Activated T-cell treated with anti-CD3 and anti-CD28 coated beads, Interleukin-2, amount 50 U/mL, for 4 hours (primary cell): ENCODE measurements around the gene DGAT2. TPM values are rescaled to one million over a fixed set of nuclear protein-coding genes. Genes with fewer than 3 reads are reported as not detected.

Experiments
- ATAC-seq, 2 donors: fragments of 200-7000 bp; cut with Tn5 transposase; one replicate each; pipeline ENCODE4 v1.10.0; 2021
- DNase-seq: peaks from one replicate; pipeline ENCODE4 v3.0.0-alpha.2; 2020
- H3K27me3 Mint-ChIP-seq: one replicate; pipeline ENCODE4 v1.8.0; 2021; ENCODE audit warnings: low read depth, mixed read lengths
- H3K36me3 Mint-ChIP-seq: one replicate; pipeline ENCODE4 v1.8.0; 2022; ENCODE audit warnings: mixed read lengths; ENCODE audit not compliant: insufficient read depth
- H3K4me1 Mint-ChIP-seq: one replicate; pipeline ENCODE4 v1.8.0; 2021; ENCODE audit warnings: low read depth, mixed read lengths
- H3K4me3 Mint-ChIP-seq: one replicate; pipeline ENCODE4 v1.8.0; 2021; ENCODE audit warnings: mild to moderate bottlenecking, moderate library complexity, mixed read lengths
- H3K9me3 Mint-ChIP-seq: one replicate; pipeline ENCODE4 v1.8.0; 2021; ENCODE audit warnings: mixed read lengths
- total RNA-seq, 3 donors: library from RNA; stranded (reverse); gene quantifications; one replicate each; pipeline ENCODE4 v1.2.1, GENCODE V29; 2021

DGAT2 gene
- total RNA-seq, 3 donors from 2014 or later = 5.0 to 9.8 (median 5.8) TPM

GRCh38 chr11:75766443-75767227 lies 1.9 kb upstream of the DGAT2 start:
- Mint-ChIP-seq H3K27me3 (peaks cover 11% of the 10 kb centered on the region), H3K4me3 (no peak overlapping the region), H3K9me3 (no peaks in the 10 kb centered on the region), H3K36me3 (no peaks in the 10 kb centered on the region), H3K4me1 (peaks cover 19% of the 10 kb centered on the region)
- ATAC-seq = no peak
- DNase-seq = no peak

GRCh38 chr11:75767228-75767572 lies 1.4 kb upstream of the DGAT2 start:
- Mint-ChIP-seq H3K4me3 (no peak overlapping the region), H3K9me3 (no peaks in the 10 kb centered on the region), H3K36me3 (no peaks in the 10 kb centered on the region), H3K27me3 (peaks cover 11% of the 10 kb centered on the region), H3K4me1 (peaks cover 19% of the 10 kb centered on the region)
- no peak for ATAC-seq
- DNase-seq = no peak

DNA sequence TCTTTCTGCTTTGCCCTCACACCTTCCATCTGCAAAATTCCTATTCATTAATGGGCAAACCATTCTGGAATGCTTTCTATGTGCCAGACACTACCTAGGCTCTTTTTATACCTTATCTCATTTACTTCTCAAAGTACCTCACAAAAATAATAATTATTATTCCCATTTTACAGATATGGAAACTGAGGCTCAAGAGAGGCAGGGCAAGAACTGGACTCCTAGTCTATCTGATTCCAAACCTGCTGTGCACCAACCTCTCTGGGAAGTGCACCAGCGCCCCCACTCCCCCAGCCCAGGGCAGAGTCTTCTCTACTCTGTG lies 826 bp upstream of the DGAT2 start:
- DNase-seq = no peak
- H3K9me3 Mint-ChIP-seq = no peaks in the 10 kb centered on the region
- peaks cover 19% of the 10 kb centered on the region for H3K4me1 Mint-ChIP-seq
- H3K4me3 Mint-ChIP-seq = peak overlapping the region; percentile 74
- H3K36me3 Mint-ChIP-seq = no peaks in the 10 kb centered on the region
- H3K27me3 Mint-ChIP-seq = peaks cover 11% of the 10 kb centered on the region
- ATAC-seq = no peak

DNA sequence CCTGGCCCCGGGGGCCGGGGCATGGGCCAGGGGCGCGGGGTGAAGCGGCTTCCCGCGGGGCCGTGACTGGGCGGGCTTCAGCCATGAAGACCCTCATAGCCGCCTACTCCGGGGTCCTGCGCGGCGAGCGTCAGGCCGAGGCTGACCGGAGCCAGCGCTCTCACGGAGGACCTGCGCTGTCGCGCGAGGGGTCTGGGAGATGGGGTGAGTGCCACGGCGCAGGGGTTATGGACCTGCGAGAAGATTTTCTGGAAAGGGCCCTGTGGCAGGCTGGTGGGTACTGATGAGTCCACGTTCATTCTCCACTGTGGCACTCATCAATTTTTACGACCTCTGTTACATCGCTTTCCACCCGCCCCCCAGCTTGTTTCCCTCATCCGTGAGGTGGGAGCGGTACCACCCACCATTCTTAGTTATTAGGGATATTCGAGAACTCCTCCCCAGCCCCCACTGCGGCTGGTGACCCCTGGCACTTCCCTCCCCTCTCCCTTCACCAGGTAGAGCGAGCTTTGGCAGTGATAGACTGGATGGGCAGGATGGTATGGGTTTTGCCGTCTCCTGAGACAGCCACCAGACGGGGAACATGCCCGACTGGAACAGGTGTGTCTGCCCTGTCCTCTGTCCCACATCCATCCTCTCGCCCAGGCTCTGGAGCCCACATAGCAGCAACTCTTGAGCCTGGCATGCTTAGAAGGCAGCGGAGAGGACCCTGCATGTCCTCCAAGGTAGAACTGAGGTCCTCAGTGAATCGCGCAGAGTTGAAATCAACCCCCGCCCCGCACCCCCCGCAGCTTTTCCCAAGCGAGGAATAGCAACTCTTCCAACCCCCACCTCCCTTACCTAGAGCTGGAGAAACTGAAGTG lies 562 bp downstream of the DGAT2 start:
- Mint-ChIP-seq H3K27me3 (peaks cover 11% of the 10 kb centered on the region), H3K9me3 (no peaks in the 10 kb centered on the region), H3K36me3 (no peaks in the 10 kb centered on the region), H3K4me1 (peaks cover 25% of the 10 kb centered on the region), H3K4me3 (peak overlapping the region; percentile 71)
- DNase-seq (no peak), ATAC-seq (peak; percentile 6 to 10)

DNA sequence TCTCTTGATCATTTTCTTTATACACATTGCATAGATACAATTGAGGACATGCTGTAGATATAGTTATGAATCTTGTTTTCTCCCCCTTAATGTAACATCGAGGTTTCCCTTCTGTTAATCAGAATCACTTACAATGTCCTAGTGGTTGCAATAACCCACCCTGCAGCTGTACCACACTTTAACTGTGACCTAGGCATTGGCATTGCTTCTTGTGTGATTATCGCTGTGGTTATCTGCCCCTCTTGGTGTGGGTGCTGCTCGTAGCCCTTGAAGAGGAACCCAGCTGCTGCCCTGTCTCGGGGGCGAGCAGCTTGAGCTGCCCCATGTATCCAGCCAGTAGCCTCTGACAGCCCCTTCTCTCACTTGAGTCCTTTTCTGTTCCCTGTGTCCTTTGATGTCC lies 1.5 kb downstream of the DGAT2 start:
- Mint-ChIP-seq H3K36me3 (no peaks in the 10 kb centered on the region), H3K27me3 (peaks cover 11% of the 10 kb centered on the region), H3K4me1 (peaks cover 25% of the 10 kb centered on the region), H3K9me3 (no peaks in the 10 kb centered on the region), H3K4me3 (peak overlapping the region; percentile 71)
- DNase-seq (no peak), ATAC-seq (no peak)

DNA sequence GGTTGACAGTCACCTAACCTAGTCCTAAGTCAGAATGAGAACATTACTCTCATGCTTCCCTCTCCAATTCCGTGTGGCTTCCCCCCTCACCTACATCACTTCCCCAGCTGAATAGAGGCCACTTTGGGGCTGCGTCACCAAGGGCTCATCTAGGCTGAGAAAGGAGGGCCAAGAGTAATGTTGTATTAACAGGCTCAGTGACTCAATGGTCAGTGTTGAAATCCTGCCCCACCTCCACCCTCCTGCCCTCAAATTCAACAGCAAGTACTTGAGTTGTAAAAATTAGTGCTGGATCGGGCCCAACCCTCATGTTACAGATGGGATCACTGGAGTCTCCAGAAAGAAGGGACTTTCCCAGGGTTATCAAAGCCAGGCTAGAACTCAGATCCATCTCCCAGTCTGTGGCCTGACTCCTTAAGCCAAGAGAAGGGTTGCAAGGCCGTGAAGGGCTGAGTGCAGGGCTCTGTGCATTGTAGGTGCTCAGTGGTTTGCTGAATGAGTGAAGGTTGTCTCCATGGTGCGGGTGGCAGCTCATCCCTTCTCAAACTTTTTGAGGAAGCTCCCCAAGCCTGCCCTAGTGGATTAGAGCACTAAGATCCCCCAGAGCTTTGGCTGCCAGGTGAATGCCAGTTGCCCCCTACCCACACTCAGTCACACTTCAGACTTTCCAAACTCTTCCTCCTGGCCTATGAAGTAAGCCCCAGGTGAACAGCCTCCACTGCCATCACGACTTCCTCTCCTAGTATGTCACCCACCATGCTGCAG lies 3.2 kb downstream of the DGAT2 start:
- no peak for DNase-seq
- no peak overlapping the region for H3K4me3 Mint-ChIP-seq
- no peaks in the 10 kb centered on the region for H3K9me3 Mint-ChIP-seq
- ATAC-seq = no peak
- H3K36me3 Mint-ChIP-seq = no peaks in the 10 kb centered on the region
- peaks cover 11% of the 10 kb centered on the region for H3K27me3 Mint-ChIP-seq
- peaks cover 25% of the 10 kb centered on the region for H3K4me1 Mint-ChIP-seq

DNA sequence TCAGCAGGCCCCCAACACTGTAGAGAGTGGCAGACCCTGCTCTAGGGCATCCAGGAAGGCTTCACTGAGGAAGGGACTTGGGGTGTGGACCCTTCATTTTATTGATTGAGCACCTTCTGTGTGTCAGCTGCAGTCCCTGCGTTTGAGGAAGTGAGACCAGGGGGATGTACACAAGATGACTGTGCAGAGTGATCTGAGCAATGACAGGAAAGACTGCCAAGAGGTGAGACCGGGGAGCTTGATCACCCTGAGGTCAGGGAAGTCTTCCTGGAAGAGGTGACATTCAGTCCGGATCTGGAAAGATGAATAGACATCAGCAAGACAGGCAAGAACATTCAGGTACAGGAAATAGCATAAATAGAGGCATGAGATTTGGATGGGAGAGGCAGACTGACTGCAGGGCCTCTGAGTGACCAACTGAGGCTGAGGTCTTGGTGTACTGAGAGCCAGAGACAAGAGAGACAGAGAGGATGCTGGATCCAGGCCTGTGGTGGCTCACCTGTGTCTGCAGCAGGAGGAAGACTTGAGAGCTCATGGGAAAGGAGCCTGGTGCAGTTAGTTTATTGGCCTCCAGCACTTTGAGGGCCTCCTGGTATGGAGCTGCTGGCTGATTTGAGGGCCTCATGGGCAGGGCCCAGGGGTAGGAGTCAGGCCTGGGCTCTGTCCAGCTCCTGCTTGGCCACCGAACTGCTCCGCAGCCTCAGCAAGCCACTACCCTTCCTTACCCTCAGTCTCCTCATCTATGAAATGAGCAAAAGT lies 5.2 kb downstream of the DGAT2 start:
- ATAC-seq = peak in 1 of 2 donors; percentile 36
- no peak for DNase-seq
- H3K4me1 Mint-ChIP-seq = peaks cover 24% of the 10 kb centered on the region
- no peaks in the 10 kb centered on the region for H3K9me3 Mint-ChIP-seq
- no peak overlapping the region for H3K4me3 Mint-ChIP-seq
- H3K27me3 Mint-ChIP-seq = peaks cover 11% of the 10 kb centered on the region
- H3K36me3 Mint-ChIP-seq = no peaks in the 10 kb centered on the region

- peaks cover 16% of the 10 kb centered on the region for H3K4me1 Mint-ChIP-seq
- H3K4me3 Mint-ChIP-seq = no peak overlapping the region
- ATAC-seq = no peak
- no peaks in the 10 kb centered on the region for H3K9me3 Mint-ChIP-seq
- no peak for DNase-seq
- no peaks in the 10 kb centered on the region for H3K36me3 Mint-ChIP-seq
- H3K27me3 Mint-ChIP-seq = peaks cover 3% of the 10 kb centered on the region
Observed at GRCh38 chr11:75775056-75775455, 6.5 kb downstream of the DGAT2 start.

DNA sequence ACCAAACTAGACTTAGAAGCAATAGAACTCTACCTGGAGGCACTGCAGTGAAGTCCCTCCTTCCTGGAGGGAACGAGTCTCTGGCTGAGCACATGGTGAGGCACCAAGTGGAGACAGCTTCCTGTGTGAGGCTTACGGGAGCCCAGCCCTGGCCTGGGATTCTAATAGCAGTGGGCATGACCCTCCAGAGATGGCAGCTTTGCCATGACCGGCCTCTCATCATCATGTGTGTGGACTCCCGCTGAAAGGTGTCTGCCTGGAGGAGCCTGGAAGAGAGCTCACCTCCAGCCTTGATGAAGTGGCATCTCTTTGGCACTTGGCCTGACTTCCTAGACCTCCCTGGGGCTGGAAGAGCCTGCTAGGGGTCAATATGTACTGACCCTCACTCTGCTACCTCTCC lies 8.0 kb downstream of the DGAT2 start:
- ATAC-seq (no peak), DNase-seq (no peak)
- Mint-ChIP-seq H3K9me3 (no peaks in the 10 kb centered on the region), H3K4me1 (peaks cover 16% of the 10 kb centered on the region), H3K36me3 (no peaks in the 10 kb centered on the region), H3K4me3 (no peak overlapping the region), H3K27me3 (no peaks in the 10 kb centered on the region)

- Mint-ChIP-seq H3K27me3 (no peaks in the 10 kb centered on the region), H3K4me1 (peaks cover 16% of the 10 kb centered on the region), H3K9me3 (no peaks in the 10 kb centered on the region), H3K36me3 (no peaks in the 10 kb centered on the region), H3K4me3 (no peak overlapping the region)
- ATAC-seq = peak in 1 of 2 donors; percentile 11
- no peak for DNase-seq
Observed at GRCh38 chr11:75777461-75778110, 9.0 kb downstream of the DGAT2 start.

DNA sequence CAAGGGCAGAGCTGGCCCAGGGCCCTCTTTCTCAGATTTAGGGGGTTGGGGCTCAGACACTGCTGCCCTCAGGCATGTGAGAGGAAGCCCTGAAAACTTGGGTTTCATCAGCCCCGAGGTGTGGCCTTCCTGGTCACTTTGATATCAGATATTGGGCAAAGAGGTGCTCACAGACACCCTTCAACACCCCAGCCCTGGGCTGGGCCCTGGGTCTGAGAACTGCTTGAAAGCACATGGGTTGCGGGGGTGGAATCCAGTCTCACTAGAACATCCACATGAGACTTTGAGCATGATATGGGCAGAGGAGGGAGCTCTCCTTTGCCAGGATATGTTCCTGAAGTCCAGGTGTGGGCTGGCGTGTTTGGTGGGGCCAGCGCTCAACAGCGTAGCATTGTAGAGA lies 10.4 kb downstream of the DGAT2 start:
- no peak for ATAC-seq
- no peak for DNase-seq
- H3K4me3 Mint-ChIP-seq = no peak overlapping the region
- no peaks in the 10 kb centered on the region for H3K9me3 Mint-ChIP-seq
- H3K36me3 Mint-ChIP-seq = no peaks in the 10 kb centered on the region
- no peaks in the 10 kb centered on the region for H3K27me3 Mint-ChIP-seq
- peaks cover 11% of the 10 kb centered on the region for H3K4me1 Mint-ChIP-seq

GRCh38 chr11:75779960-75780359 lies 11.4 kb downstream of the DGAT2 start:
- peak in 1 of 2 donors; percentile 14 for ATAC-seq
- Mint-ChIP-seq H3K9me3 (no peaks in the 10 kb centered on the region), H3K27me3 (no peaks in the 10 kb centered on the region)

GRCh38 chr11:75780888-75781287 lies 12.3 kb downstream of the DGAT2 start:
- Mint-ChIP-seq H3K36me3 (no peaks in the 10 kb centered on the region), H3K27me3 (no peaks in the 10 kb centered on the region), H3K4me1 (peaks cover 11% of the 10 kb centered on the region), H3K4me3 (no peak overlapping the region), H3K9me3 (no peaks in the 10 kb centered on the region)
- DNase-seq = no peak
- ATAC-seq = no peak

More at GRCh38 chr11:75779960-75780359, 11.4 kb downstream of the DGAT2 start:
- no peak for DNase-seq
- Mint-ChIP-seq H3K4me3 (no peak overlapping the region), H3K4me1 (peaks cover 11% of the 10 kb centered on the region), H3K36me3 (no peaks in the 10 kb centered on the region)
